HEK293T (cell line): ENCODE results near the gene TLR5.

Experiments
- ARNT ChIP-seq: fragments of 450-650 bp; IDR thresholded peaks from 2 replicates; pipeline ENCODE4 v1.6.1; 2017; ENCODE audit warnings: mild to moderate bottlenecking
- CTBP1 ChIP-seq: fragments of 450-650 bp; IDR thresholded peaks from 2 replicates; pipeline ENCODE4 v1.6.1; 2016; ENCODE audit warnings: borderline replicate concordance
- ELF4 ChIP-seq: fragments of 450-650 bp; IDR thresholded peaks from 2 replicates; pipeline ENCODE4 v1.6.1; 2017; ENCODE audit warnings: antibody characterized with exemption
- FOXA1 ChIP-seq: fragments of 450-650 bp; IDR thresholded peaks from 2 replicates; pipeline ENCODE4 v1.6.1; 2016; ENCODE audit warnings: mild to moderate bottlenecking
- FOXM1 ChIP-seq: fragments of 450-650 bp; IDR thresholded peaks from 2 replicates; pipeline ENCODE4 v1.6.1; 2017; ENCODE audit warnings: mild to moderate bottlenecking, borderline replicate concordance
- LEF1 ChIP-seq: fragments of 450-650 bp; IDR thresholded peaks from 2 replicates; pipeline ENCODE4 v1.6.1; 2017; ENCODE audit warnings: mild to moderate bottlenecking, borderline replicate concordance
- NFRKB ChIP-seq: fragments of 450-650 bp; IDR thresholded peaks from 2 replicates; pipeline ENCODE4 v1.6.1; 2016; ENCODE audit warnings: mild to moderate bottlenecking, moderate library complexity
- SUZ12 ChIP-seq: fragments of 450-650 bp; IDR thresholded peaks from 2 replicates; pipeline ENCODE4 v1.6.1; 2016; ENCODE audit warnings: mild to moderate bottlenecking

GRCh38 chr1:223179280-223179679 is 36.2 kb upstream of the TLR5 start:
- no peak for TF ChIP-seq SUZ12
- no peak for TF ChIP-seq LEF1
- TF ChIP-seq ARNT, result no peak
- no peak for TF ChIP-seq NFRKB
- TF ChIP-seq FOXM1, result no peak
- TF ChIP-seq ELF4, result no peak
- TF ChIP-seq CTBP1, result no peak
- TF ChIP-seq FOXA1, result no peak
